Activated CD8-positive, alpha-beta T cell treated with anti-CD3 and anti-CD28 coated beads for 36 hours (primary cell): ENCODE results near the gene B4GAT1. TPM values are rescaled to one million over a fixed set of nuclear protein-coding genes. Genes with fewer than 3 reads are reported as not detected.

Experiments
- ATAC-seq: fragments of 200-7000 bp; cut with Tn5 transposase; one replicate; pipeline ENCODE4 v1.10.0; 2021; ENCODE audit warnings: mild to moderate bottlenecking, moderate library complexity
- CTCF ChIA-PET: fragments of 350-600 bp; sonication (Branson Sonifier 250); formaldehyde crosslinking; loops from one replicate; lab custom pipeline; 2021; ENCODE audit warnings: antibody characterized with exemption; lab: Charles Lee
- POLR2A ChIA-PET: fragments of 350-600 bp; sonication (Branson Sonifier 250); formaldehyde crosslinking; loops from one replicate; lab custom pipeline; 2021; ENCODE audit warnings: antibody characterized with exemption; lab: Charles Lee
- DNase-seq: peaks from one replicate; pipeline ENCODE4 v3.0.0-alpha.2; 2020
- H3K27ac Mint-ChIP-seq: one replicate; pipeline ENCODE4 v1.8.0; 2021; ENCODE audit warnings: mild to moderate bottlenecking, mixed read lengths
- H3K27me3 Mint-ChIP-seq: one replicate; pipeline ENCODE4 v1.8.0; 2021; ENCODE audit warnings: mixed read lengths
- H3K36me3 Mint-ChIP-seq: one replicate; pipeline ENCODE4 v1.8.0; 2021; ENCODE audit warnings: low read depth, mixed read lengths
- H3K4me1 Mint-ChIP-seq: one replicate; pipeline ENCODE4 v1.8.0; 2021; ENCODE audit warnings: low read depth, mixed read lengths
- H3K4me3 Mint-ChIP-seq: one replicate; pipeline ENCODE4 v1.8.0; 2021; ENCODE audit warnings: mild to moderate bottlenecking, moderate library complexity, mixed read lengths
- H3K9me3 Mint-ChIP-seq: one replicate; pipeline ENCODE4 v1.8.0; 2021; ENCODE audit warnings: mixed read lengths
- CTCF ChIP-seq: fragments of 200-600 bp; IDR thresholded peaks from one replicate; pipeline ENCODE4 v1.8.0; 2022; ENCODE audit warnings: antibody characterized with exemption, mild to moderate bottlenecking
- intact Hi-C: fragments of 100-400 bp; cut with micrococcal nuclease; formaldehyde crosslinking; loops from one replicate; pipeline ENCODE4 v1.10.0; 2022
- total RNA-seq, 2 experiments: library from RNA; stranded (reverse); gene quantifications; one replicate each; pipeline ENCODE4 v1.2.3, GENCODE V29; 2021

Gene B4GAT1
- total RNA-seq, 2 experiments from 2014 or later = 9.4 to 9.5 TPM

- H3K27ac Mint-ChIP-seq = no peak overlapping the region
- H3K36me3 Mint-ChIP-seq = peaks cover 14% of the 10 kb centered on the region
- no peaks in the 10 kb centered on the region for H3K9me3 Mint-ChIP-seq
- peaks cover 33% of the 10 kb centered on the region for H3K4me1 Mint-ChIP-seq
- H3K4me3 Mint-ChIP-seq = no peak overlapping the region
- ATAC-seq (no peak), DNase-seq (no peak)
- no peak for TF ChIP-seq CTCF
- ChIA-PET POLR2A (interaction anchor here (1.5 to 4.7 kb wide), 3 partner anchors 12 to 18 kb away, joined by 3 to 38 read pairs (median 9); partner anchors contain the start of genes BRMS1 and CD248), CTCF (interaction anchor here (8.7 kb wide), 1 partner anchor 19 kb away, joined by 133 read pairs; the partner anchor contains the start of gene CD248)
- H3K27me3 Mint-ChIP-seq = no peaks in the 10 kb centered on the region
- intact Hi-C loops = no loop called here
Observed at GRCh38 chr11:66333220-66333877, 14.1 kb downstream of the B4GAT1 start.

GRCh38 chr11:66332371-66333219 lies 14.8 kb downstream of the B4GAT1 start:
- Mint-ChIP-seq H3K4me3 (no peak overlapping the region), H3K36me3 (peaks cover 10% of the 10 kb centered on the region), H3K27ac (no peak overlapping the region), H3K4me1 (peaks cover 35% of the 10 kb centered on the region), H3K9me3 (no peaks in the 10 kb centered on the region), H3K27me3 (no peaks in the 10 kb centered on the region)
- CTCF ChIA-PET = interaction anchor here (1.4 to 8.7 kb wide), 2 partner anchors 19 to 44 kb away, joined by 3 to 133 read pairs; partner anchors contain the start of genes CD248 and YIF1A
- intact Hi-C loops = no loop called here
- TF ChIP-seq CTCF = no peak
- ATAC-seq (no peak), DNase-seq (no peak)
- POLR2A ChIA-PET = interaction anchor here (1.0 to 4.7 kb wide), 4 partner anchors 13 to 17 kb away, joined by 3 to 38 read pairs (median 6); partner anchors contain the start of genes BRMS1 and CD248

- POLR2A ChIA-PET = interaction anchor here (1.0 to 1.8 kb wide), 4 partner anchors 13 to 20 kb away, joined by 3 to 9 read pairs (median 3); partner anchors contain the start of gene BRMS1
- H3K4me1 Mint-ChIP-seq = peaks cover 34% of the 10 kb centered on the region
Observed at GRCh38 chr11:66331542-66332370, 15.7 kb downstream of the B4GAT1 start.

GRCh38 chr11:66330931-66331330 lies 16.5 kb downstream of the B4GAT1 start:
- intact Hi-C loops = no loop called here
- TF ChIP-seq CTCF = no peak
- ChIA-PET CTCF (interaction anchor here (0.9 to 8.7 kb wide), 3 partner anchors 17 to 66 kb away, joined by 3 to 133 read pairs (median 4); partner anchors contain the start of gene CD248), POLR2A (interaction anchor here (1.3 kb wide), 1 partner anchor 19 kb away, joined by 3 read pairs; no protein-coding TSS in a partner anchor)
- DNase-seq = no peak
- Mint-ChIP-seq H3K27ac (no peak overlapping the region), H3K9me3 (no peaks in the 10 kb centered on the region), H3K27me3 (no peaks in the 10 kb centered on the region), H3K4me3 (no peak overlapping the region), H3K4me1 (peaks cover 33% of the 10 kb centered on the region), H3K36me3 (no peaks in the 10 kb centered on the region)
- no peak for ATAC-seq

More at GRCh38 chr11:66331542-66332370, 15.7 kb downstream of the B4GAT1 start:
- Mint-ChIP-seq H3K27me3 (no peaks in the 10 kb centered on the region), H3K27ac (no peak overlapping the region), H3K9me3 (no peaks in the 10 kb centered on the region), H3K4me3 (no peak overlapping the region), H3K36me3 (peaks cover 1% of the 10 kb centered on the region)
- DNase-seq = no peak
- CTCF ChIA-PET = interaction anchor here (0.9 to 8.7 kb wide), 3 partner anchors 18 to 54 kb away, joined by 3 to 133 read pairs (median 3); partner anchors contain the start of genes CD248 and YIF1A
- no peak for ATAC-seq
- intact Hi-C loops = no loop called here
- no peak for TF ChIP-seq CTCF
